Measurements from ENCODE around the gene DPYSL5.

- TF ChIP-seq BRD4 (IDR thresholded peaks at IDR 0.05) (no peak), YY1 (IDR thresholded peaks at IDR 0.05; ENCODE audit: borderline replicate concordance in 1 of 3, control insufficient read depth in 1 of 3, extremely low read depth in 1 of 3, insufficient read depth in 3 of 3, insufficient read length in 1 of 3, insufficient replicate concordance in 2 of 3, low read depth in 1 of 3, low read length in 2 of 3) (no peak), SREBF2 (CRISPR knock-in tag; IDR thresholded peaks at IDR 0.05) (no peak), CBX1 (IDR thresholded peaks at IDR 0.05; ENCODE audit: low read depth) (no peak), RAD21 (CRISPR knock-in tag; conservative IDR thresholded peaks at IDR 0.05 in 1 of 2, IDR thresholded peaks at IDR 0.05 in 1 of 2) (no peak), GTF2E2 (tag; IDR thresholded peaks at IDR 0.05) (no peak), TBP (optimal IDR thresholded peaks at IDR 0.05; ENCODE audit: low read depth, low read length) (no peak), MLLT1 (IDR thresholded peaks at IDR 0.05) (no peak), IRF1 (CRISPR knock-in tag; IDR thresholded peaks at IDR 0.05; ENCODE audit: borderline replicate concordance) (no peak)
Measured at GRCh38 chr2:26843041-26843440, 4.9 kb upstream of the DPYSL5 start.

Data from K562 (cell line).